GM19467 (cell line): ENCODE results near the gene AR.

ENCODE experiments used
- ATAC-seq: cut with Tn5 transposase; IDR thresholded peaks from one replicate; pipeline ENCODE4 v1.9.1; 2021; ENCODE audit warnings: mild to moderate bottlenecking, moderate library complexity; ENCODE audit not compliant: unreplicated experiment

The AR gene

DNA sequence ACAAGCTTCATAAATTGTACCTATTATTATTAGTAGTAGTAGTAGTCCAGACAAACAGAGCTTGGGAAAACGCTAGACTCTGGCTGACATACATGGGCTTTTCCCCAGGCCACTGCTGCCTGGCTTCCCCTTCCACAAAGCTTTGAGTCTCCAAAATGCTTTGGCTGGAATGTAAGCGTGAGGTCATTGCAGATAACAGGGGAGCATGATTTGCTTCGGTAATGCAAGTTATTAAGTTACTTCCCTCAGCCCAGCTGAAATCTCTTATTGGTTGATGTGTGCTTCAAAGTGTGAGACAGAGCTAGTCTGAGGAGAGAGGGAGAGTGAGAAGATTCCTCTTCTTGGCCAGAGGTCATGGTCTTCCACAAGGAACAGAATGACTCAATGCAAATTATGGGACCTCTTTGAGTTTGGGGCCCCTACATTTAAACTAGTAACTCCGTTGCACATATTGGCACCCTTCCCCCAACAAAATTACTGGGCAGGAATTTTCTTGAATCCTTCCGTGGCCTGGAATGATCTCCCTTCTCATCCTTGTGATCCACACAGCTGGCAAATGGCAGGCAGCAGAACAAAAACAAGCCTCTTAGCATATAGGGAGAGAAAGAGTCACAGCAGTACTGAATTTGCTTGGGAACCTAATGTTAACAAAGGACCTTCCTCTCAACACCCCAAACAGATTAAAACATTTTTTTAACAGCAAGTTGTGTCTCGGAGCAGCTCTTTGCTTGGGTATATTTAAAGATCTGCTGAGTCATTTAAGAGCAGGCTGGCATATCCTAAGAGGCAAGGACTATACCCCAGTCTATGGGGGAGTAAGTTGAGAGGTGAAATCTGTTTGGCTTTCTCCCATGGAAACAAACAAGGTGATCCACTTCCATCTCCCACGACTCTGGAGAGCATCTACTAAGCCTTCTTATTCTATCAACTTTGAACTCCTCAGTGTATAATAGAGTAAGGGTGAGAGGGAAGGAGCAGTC, 19.9 kb downstream of the AR start:
- no peak for ATAC-seq

DNA sequence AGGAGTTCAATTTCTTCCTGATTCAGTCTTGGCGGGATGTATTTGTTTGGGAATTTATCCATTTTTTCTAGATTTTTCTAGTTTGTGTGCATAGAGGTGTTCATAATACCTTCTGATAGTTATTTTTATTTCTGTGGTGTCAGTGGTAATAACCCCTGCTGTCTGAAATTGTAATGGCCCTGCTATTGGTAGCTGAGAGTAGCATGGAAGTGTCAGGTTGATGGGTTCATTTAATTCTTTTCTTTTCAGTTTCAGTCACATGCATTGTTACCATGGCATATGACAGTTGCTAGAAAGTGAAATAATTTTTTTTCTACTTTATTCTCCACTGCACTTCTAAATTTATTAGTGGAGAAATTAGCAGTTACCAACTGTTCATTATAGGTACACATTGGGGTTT, 20.7 kb downstream of the AR start:
- ATAC-seq = no peak

GRCh38 chrX:67568769-67569168, 24.9 kb downstream of the AR start:
- ATAC-seq = no peak

DNA sequence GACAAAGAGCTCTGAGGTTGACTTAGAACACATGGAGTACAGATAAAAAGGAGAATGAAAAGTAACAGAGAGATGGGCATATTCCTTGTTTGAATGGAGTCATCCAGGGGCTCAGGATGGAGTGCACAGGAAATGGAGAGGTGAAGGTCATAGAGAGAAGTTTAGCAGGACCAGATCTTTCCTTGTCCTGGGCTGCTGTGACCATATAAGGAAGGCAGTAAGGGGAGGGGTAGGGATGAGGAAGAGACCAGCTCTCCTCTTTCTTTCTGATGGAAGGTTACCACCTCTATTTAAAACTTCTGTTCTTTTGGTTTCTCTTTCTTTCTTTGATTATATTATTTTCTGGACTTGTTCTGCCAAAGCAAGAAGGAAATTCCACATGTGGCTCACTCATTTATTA, 27.0 kb downstream of the AR start:
- ATAC-seq = no peak

GRCh38 chrX:67574696-67575095, 30.9 kb downstream of the AR start:
- no peak for ATAC-seq

- no peak for ATAC-seq
These were observed 38.6 kb downstream of the AR start for GRCh38 chrX:67582436-67582835.

GRCh38 chrX:67583171-67583570, 39.4 kb downstream of the AR start:
- ATAC-seq = no peak

DNA sequence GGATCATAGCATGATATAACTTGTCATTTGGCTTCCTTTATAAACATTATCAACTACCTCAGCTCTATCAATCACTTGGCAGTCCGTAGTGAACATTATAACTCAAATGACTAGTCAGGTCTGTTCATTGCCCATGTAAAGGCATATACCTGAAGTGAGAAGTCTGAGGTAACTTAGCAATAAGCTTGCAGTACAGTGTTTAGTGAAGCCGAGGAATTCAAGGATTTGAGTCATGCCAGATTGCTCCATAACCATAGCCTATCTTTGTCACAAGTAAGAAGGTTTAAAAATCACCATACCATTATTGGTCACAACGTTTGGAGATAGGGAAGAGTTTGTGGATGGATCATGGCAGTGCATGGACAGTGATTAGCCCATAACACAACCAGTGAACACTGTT, 41.6 kb downstream of the AR start:
- no peak for ATAC-seq

DNA sequence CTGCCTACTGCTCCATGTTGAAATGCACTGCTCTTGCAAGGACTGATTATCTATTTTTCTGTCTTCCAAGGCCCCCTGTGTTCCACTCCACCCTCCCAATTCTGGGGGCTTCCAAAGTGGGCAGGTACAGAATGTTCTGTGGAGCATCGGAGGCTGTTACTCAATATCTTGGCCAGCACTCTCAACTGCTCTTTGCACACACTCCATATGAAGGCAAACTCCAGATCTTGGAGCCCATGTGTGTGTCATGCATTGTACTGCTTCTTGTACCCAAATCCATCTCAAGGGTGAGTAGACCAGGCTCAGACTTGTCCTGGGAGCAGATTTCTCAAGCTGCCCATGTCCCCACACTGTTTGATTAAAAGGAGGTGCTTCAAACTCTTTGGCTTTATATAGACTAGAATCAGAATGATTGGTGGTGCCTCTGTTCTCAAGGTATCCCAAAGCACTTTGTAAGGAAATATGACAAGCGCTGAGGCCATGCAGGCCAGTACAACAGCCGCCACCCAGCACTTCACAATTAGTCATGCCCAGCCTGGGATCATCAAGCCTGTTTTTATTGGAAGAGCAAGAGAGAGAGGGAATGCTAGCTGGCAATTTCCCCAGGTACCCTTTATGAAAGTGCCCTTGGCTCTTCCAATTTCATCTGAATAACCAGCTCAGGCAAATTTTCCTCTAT, 44.3 kb downstream of the AR start:
- ATAC-seq = no peak

- ATAC-seq = no peak
These were observed 53.3 kb downstream of the AR start for GRCh38 chrX:67596839-67597790.

GRCh38 chrX:67599532-67599931, 55.7 kb downstream of the AR start:
- no peak for ATAC-seq

DNA sequence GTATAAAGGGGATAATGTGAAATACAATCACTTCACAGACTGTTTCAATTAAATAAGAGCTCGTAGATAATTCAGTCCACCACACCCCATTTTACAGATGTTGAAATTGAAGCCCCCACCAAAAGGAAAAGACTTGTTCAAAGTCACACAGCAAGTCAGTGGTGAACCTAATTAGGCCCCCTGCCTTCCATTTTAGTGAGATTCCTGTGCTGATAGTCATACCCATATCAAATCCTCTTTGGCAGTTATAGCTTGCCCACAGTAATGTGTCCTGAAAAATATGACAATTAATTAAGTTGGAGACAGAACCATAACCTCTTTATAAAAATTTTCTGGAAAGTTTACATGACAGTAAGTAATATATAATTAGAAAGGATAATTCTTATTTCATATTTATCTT, 58.0 kb downstream of the AR start:
- no peak for ATAC-seq

- no peak for ATAC-seq
These were observed 61.3 kb downstream of the AR start for GRCh38 chrX:67604979-67605703.

- ATAC-seq = no peak
These were observed 63.6 kb downstream of the AR start for GRCh38 chrX:67607466-67607865.

- peak; percentile 61 for ATAC-seq
These were observed 66.5 kb downstream of the AR start for GRCh38 chrX:67610282-67610681.

DNA sequence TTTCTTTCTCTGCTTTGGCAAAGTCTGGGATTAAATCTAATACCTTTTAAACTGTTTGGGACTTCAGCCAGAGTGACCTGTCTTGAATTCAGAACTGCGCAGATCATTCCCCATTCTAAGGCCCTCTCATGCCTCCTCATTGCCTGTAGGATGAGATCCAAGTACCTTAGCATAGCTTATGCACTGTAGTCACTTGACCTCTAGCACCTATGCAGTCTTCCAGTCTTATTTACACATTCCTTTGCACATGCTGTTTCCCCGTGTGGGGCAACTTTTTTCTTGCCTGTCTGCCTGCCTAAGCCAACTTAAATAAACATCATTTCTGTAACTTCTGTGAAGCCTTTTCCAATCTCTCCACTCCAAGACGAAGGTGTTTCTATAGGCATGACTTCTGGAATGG, 68.4 kb downstream of the AR start:
- no peak for ATAC-seq

DNA sequence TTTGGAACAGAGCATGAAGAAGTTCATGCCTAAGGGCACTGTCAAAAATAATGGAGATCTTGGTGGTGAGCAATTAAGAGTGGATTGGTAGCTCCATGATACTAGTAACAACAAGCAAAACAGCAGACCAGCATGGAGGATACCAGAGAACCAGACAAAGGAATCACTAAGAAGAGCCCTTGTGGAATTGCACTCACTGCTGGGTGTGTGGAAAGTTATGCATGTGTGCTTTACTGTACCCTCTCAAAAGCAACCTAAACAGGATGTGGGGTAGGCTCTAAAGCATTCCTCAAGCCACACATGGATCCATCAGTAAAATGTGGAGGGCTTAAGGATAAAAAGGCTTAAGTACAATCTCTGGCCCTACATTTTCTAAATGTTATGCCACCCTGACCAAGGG, 69.5 kb downstream of the AR start:
- no peak for ATAC-seq

- no peak for ATAC-seq
These were observed 70.2 kb downstream of the AR start for GRCh38 chrX:67613996-67614395.

DNA sequence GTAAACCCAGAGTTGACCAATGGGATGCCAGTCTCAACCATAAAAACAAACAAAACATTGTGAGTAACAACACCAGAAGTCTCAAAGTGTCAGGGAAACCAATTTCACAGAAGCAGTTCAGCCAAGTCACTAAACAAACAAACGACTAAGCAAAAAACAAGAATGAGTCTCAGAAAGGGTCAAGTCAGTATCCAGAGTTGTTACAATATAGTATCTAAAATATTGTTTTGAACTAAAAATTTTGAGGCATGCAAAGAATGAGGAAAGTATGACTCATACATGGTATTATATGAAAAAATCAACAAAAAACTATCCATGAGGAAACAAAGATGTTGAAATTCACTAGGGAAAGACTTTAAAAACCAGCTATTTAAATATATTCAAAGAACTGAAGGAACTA, 70.6 kb downstream of the AR start:
- no peak for ATAC-seq

DNA sequence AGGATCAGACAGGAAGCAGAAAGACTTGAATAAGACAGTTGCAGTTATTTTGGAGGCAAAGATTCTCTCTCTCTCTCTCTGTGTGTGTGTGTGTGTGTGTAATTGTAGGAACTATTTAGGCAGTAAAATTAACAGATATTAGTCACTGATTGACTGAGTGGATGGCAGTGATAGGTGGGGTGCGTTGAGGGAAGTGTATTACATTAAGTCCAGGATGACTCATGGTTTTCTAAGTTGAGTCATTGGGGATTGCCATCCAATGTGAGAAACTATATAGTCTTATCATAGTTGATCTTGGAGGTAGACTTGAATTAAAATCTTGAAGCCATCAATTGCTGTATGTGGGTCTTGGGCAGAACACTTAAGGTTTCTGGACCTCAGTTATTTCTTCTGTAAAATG, 75.4 kb downstream of the AR start:
- peak; percentile 72 for ATAC-seq
